DOHH2 (cell line): ENCODE results near the gene AIRE.

Source experiments
- H3F3A ChIP-seq: fragments of 200-600 bp; sonication (generic), shearing (Covaris generic); 2 replicates; pipeline ENCODE4 v1.6.0; 2016; ENCODE audit warnings: antibody characterized with exemption, mild to moderate bottlenecking; ENCODE audit not compliant: control insufficient read depth, insufficient read depth
- H3K27ac ChIP-seq: fragments of 200-600 bp; sonication (generic); 2 replicates; pipeline ENCODE4 v1.5.1; 2014; ENCODE audit warnings: low read depth, mild to moderate bottlenecking, low read length, moderate library complexity
- H3K27me3 ChIP-seq: fragments of 200-600 bp; sonication (generic); 2 replicates; pipeline ENCODE4 v1.6.1; 2014; ENCODE audit warnings: mild to moderate bottlenecking, low read length, mixed read lengths; ENCODE audit not compliant: control insufficient read depth
- H3K36me3 ChIP-seq: fragments of 200-600 bp; sonication (generic); 2 replicates; pipeline ENCODE4 v1.6.1; 2014; ENCODE audit warnings: mild to moderate bottlenecking, low read length, moderate library complexity, mixed read lengths; ENCODE audit not compliant: control insufficient read depth
- H3K4me1 ChIP-seq: fragments of 200-600 bp; sonication (generic); 2 replicates; pipeline ENCODE4 v1.6.1; 2014; ENCODE audit warnings: mild to moderate bottlenecking, low read length, mixed read lengths; ENCODE audit not compliant: control insufficient read depth
- H3K4me2 ChIP-seq: fragments of 200-600 bp; sonication (generic); 2 replicates; pipeline ENCODE4 v1.6.0; 2014; ENCODE audit warnings: mild to moderate bottlenecking, low read length, moderate library complexity
- H3K4me3 ChIP-seq: fragments of 200-600 bp; sonication (generic); 2 replicates; pipeline ENCODE4 v1.5.1; 2014; ENCODE audit warnings: mild to moderate bottlenecking, low read length, mixed read lengths
- H3K79me2 ChIP-seq: fragments of 200-600 bp; sonication (generic); 2 replicates; pipeline ENCODE4 v1.6.1; 2014; ENCODE audit warnings: mild to moderate bottlenecking, low read length, mixed read lengths; ENCODE audit not compliant: control insufficient read depth
- H3K9me2 ChIP-seq: fragments of 200-600 bp; sonication (generic); replicated peaks from 2 replicates; pipeline ENCODE4 v1.6.1; 2014; ENCODE audit warnings: mild to moderate bottlenecking, low read length, mixed read lengths; ENCODE audit not compliant: control insufficient read depth
- H3K9me3 ChIP-seq: fragments of 200-600 bp; sonication (generic); 2 replicates; pipeline ENCODE4 v1.6.1; 2014; ENCODE audit warnings: antibody characterized with exemption, low read length, mixed read lengths; ENCODE audit not compliant: control insufficient read depth, insufficient read depth
- H4K20me1 ChIP-seq: fragments of 200-600 bp; sonication (generic); 2 replicates; pipeline ENCODE4 v1.6.0; 2014; ENCODE audit warnings: low read depth, mild to moderate bottlenecking, antibody characterized with exemption, low read length, moderate library complexity; ENCODE audit not compliant: control insufficient read depth, insufficient read depth
- CTCF ChIP-seq: fragments of 200-600 bp; sonication (generic); IDR thresholded peaks from one replicate; pipeline ENCODE4 v1.5.1; 2014; ENCODE audit warnings: antibody characterized with exemption, mild to moderate bottlenecking, low read depth, low read length; ENCODE audit not compliant: poor library complexity, severe bottlenecking
- EZH2phosphoT487 ChIP-seq: fragments of 200-600 bp; sonication (generic); IDR thresholded peaks from 2 replicates; pipeline ENCODE4 v1.6.1; 2017; ENCODE audit warnings: borderline replicate concordance, mild to moderate bottlenecking, antibody characterized with exemption, low read length, moderate library complexity, mixed read lengths

Gene AIRE

DNA sequence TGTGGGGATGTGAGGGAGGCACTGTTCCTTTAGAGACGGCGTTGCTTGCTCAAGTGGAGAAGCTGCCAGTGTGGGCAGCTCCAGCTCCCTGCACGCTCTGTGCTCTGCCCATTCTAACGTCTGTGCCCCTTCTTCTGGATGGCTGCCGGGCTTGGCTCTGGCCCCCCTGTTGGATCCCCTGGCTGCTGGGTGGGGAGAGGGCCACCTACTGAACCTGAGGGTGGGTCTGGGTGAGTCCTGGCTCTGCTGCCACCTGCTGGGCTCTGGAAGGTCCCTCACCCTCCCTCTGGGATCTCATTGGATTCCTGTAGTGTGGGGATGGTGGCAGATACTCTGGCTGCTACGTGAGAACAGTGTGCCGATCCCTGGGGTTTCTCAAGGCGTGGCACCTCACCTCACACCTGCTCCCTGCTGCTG is 19.2 kb downstream of the AIRE start:
- peaks cover 84% of the 10 kb centered on the region for H3K36me3 ChIP-seq
- peaks cover 30% of the 10 kb centered on the region; the same call in 1 of the 2 replicates for H4K20me1 ChIP-seq

GRCh38 chr21:44305691-44306090 is 20.0 kb downstream of the AIRE start:
- peaks cover 89% of the 10 kb centered on the region for H3K36me3 ChIP-seq
- no peaks in the 10 kb centered on the region for H3K9me3 ChIP-seq
- H3F3A ChIP-seq = no peaks in the 10 kb centered on the region; the same call in 1 of the 2 replicates
- H3K27me3 ChIP-seq = no peaks in the 10 kb centered on the region
- H3K79me2 ChIP-seq = peaks cover 68% of the 10 kb centered on the region
- peaks cover 41% of the 10 kb centered on the region for H3K4me1 ChIP-seq
- TF ChIP-seq EZH2phosphoT487 = no peak
- no peak overlapping the region for H3K4me2 ChIP-seq
- no peak overlapping the region for H3K4me3 ChIP-seq
- H3K9me2 ChIP-seq = no peaks in the 10 kb centered on the region
- no peak overlapping the region for H3K27ac ChIP-seq
- H4K20me1 ChIP-seq = peaks cover 29% of the 10 kb centered on the region; the same call in 1 of the 2 replicates

More for the DNA sequence above, 19.2 kb downstream of the AIRE start:
- H3K4me3 ChIP-seq = no peak overlapping the region
- H3K9me3 ChIP-seq = no peaks in the 10 kb centered on the region
- H3K27ac ChIP-seq = no peak overlapping the region
- peak overlapping the region; percentile 20; the same call in 1 of the 2 replicates for H3K4me2 ChIP-seq
- H3K4me1 ChIP-seq = peaks cover 41% of the 10 kb centered on the region
- peaks cover 74% of the 10 kb centered on the region for H3K79me2 ChIP-seq
- H3K9me2 ChIP-seq = no peaks in the 10 kb centered on the region
- TF ChIP-seq CTCF (peak; percentile 83), EZH2phosphoT487 (no peak)
- no peaks in the 10 kb centered on the region; the same call in 1 of the 2 replicates for H3F3A ChIP-seq
- H3K27me3 ChIP-seq = no peaks in the 10 kb centered on the region

GRCh38 chr21:44306936-44307704 is 21.4 kb downstream of the AIRE start:
- H3K36me3 ChIP-seq = peaks cover 91% of the 10 kb centered on the region
- H3K4me2 ChIP-seq = no peak overlapping the region
- TF ChIP-seq CTCF (no peak), EZH2phosphoT487 (no peak)
- no peaks in the 10 kb centered on the region for H3K9me2 ChIP-seq
- H3K27ac ChIP-seq = no peak overlapping the region
- peaks cover 54% of the 10 kb centered on the region for H3K79me2 ChIP-seq
- H3K9me3 ChIP-seq = no peaks in the 10 kb centered on the region
- H3F3A ChIP-seq = no peaks in the 10 kb centered on the region; the same call in 1 of the 2 replicates
- H3K27me3 ChIP-seq = no peaks in the 10 kb centered on the region
- H3K4me1 ChIP-seq = peaks cover 28% of the 10 kb centered on the region
- H3K4me3 ChIP-seq = no peak overlapping the region
- H4K20me1 ChIP-seq = peaks cover 19% of the 10 kb centered on the region; the same call in 1 of the 2 replicates
